Activated T-cell treated with anti-CD3 and anti-CD28 coated beads, Interleukin-2, amount 50 U/mL, for 4 hours (primary cell): Measurements from ENCODE around the gene NOTCH3. TPM values are rescaled to one million over a fixed set of nuclear protein-coding genes. Genes with fewer than 3 reads are reported as not detected.

Source experiments
- ATAC-seq, 2 donors: fragments of 200-7000 bp; cut with Tn5 transposase; one replicate each; pipeline ENCODE4 v1.10.0; 2021
- DNase-seq: peaks from one replicate; pipeline ENCODE4 v3.0.0-alpha.2; 2020
- H3K27me3 Mint-ChIP-seq: one replicate; pipeline ENCODE4 v1.8.0; 2021; ENCODE audit warnings: low read depth, mixed read lengths
- H3K36me3 Mint-ChIP-seq: one replicate; pipeline ENCODE4 v1.8.0; 2022; ENCODE audit warnings: mixed read lengths; ENCODE audit not compliant: insufficient read depth
- H3K4me1 Mint-ChIP-seq: one replicate; pipeline ENCODE4 v1.8.0; 2021; ENCODE audit warnings: low read depth, mixed read lengths
- H3K4me3 Mint-ChIP-seq: one replicate; pipeline ENCODE4 v1.8.0; 2021; ENCODE audit warnings: mild to moderate bottlenecking, moderate library complexity, mixed read lengths
- H3K9me3 Mint-ChIP-seq: one replicate; pipeline ENCODE4 v1.8.0; 2021; ENCODE audit warnings: mixed read lengths
- total RNA-seq, 3 donors: library from RNA; stranded (reverse); gene quantifications; one replicate each; pipeline ENCODE4 v1.2.1, GENCODE V29; 2021

The NOTCH3 gene
- total RNA-seq, 3 donors from 2014 or later, result 0.16 to 0.27 (median 0.18) TPM

GRCh38 chr19:15195371-15196334, 5.1 kb downstream of the NOTCH3 start:
- Mint-ChIP-seq H3K4me3 (no peak overlapping the region), H3K9me3 (no peaks in the 10 kb centered on the region), H3K27me3 (peaks cover 74% of the 10 kb centered on the region), H3K36me3 (no peaks in the 10 kb centered on the region), H3K4me1 (peaks cover 21% of the 10 kb centered on the region)
- DNase-seq (no peak), ATAC-seq (peak; percentile 74 to 75)

GRCh38 chr19:15194938-15195337, 5.9 kb downstream of the NOTCH3 start:
- DNase-seq (no peak), ATAC-seq (no peak)
- Mint-ChIP-seq H3K4me1 (peaks cover 21% of the 10 kb centered on the region), H3K4me3 (no peak overlapping the region), H3K27me3 (peaks cover 72% of the 10 kb centered on the region), H3K9me3 (no peaks in the 10 kb centered on the region), H3K36me3 (no peaks in the 10 kb centered on the region)

- Mint-ChIP-seq H3K4me1 (peaks cover 8% of the 10 kb centered on the region), H3K9me3 (no peaks in the 10 kb centered on the region), H3K36me3 (no peaks in the 10 kb centered on the region), H3K4me3 (no peak overlapping the region), H3K27me3 (peaks cover 52% of the 10 kb centered on the region)
- no peak for ATAC-seq
- no peak for DNase-seq
These were observed 8.8 kb downstream of the NOTCH3 start for GRCh38 chr19:15191982-15192381.

- Mint-ChIP-seq H3K36me3 (no peaks in the 10 kb centered on the region), H3K27me3 (peaks cover 47% of the 10 kb centered on the region), H3K4me3 (no peak overlapping the region), H3K4me1 (peaks cover 6% of the 10 kb centered on the region), H3K9me3 (no peaks in the 10 kb centered on the region)
- ATAC-seq, result no peak
- DNase-seq, result no peak
These were observed 9.3 kb downstream of the NOTCH3 start for GRCh38 chr19:15191514-15191913.

- peaks cover 28% of the 10 kb centered on the region for H3K27me3 Mint-ChIP-seq
- no peak for ATAC-seq
- H3K9me3 Mint-ChIP-seq, result no peaks in the 10 kb centered on the region
- no peak overlapping the region for H3K4me3 Mint-ChIP-seq
- no peaks in the 10 kb centered on the region for H3K36me3 Mint-ChIP-seq
- H3K4me1 Mint-ChIP-seq, result no peaks in the 10 kb centered on the region
- DNase-seq, result no peak
These were observed 11.9 kb downstream of the NOTCH3 start for GRCh38 chr19:15188851-15189250.

GRCh38 chr19:15187026-15188007, 13.5 kb downstream of the NOTCH3 start:
- ATAC-seq (peak; percentile 58 to 59), DNase-seq (no peak)
- Mint-ChIP-seq H3K4me3 (no peak overlapping the region), H3K27me3 (peaks cover 14% of the 10 kb centered on the region), H3K9me3 (no peaks in the 10 kb centered on the region), H3K36me3 (no peaks in the 10 kb centered on the region), H3K4me1 (no peaks in the 10 kb centered on the region)

- H3K9me3 Mint-ChIP-seq, result no peaks in the 10 kb centered on the region
- H3K36me3 Mint-ChIP-seq, result no peaks in the 10 kb centered on the region
- no peaks in the 10 kb centered on the region for H3K4me1 Mint-ChIP-seq
- ATAC-seq, result no peak
- no peak overlapping the region for H3K4me3 Mint-ChIP-seq
- DNase-seq, result no peak
- peaks cover 3% of the 10 kb centered on the region for H3K27me3 Mint-ChIP-seq
These were observed 15.6 kb downstream of the NOTCH3 start for GRCh38 chr19:15185188-15185587.

GRCh38 chr19:15184776-15185175, 16.0 kb downstream of the NOTCH3 start:
- Mint-ChIP-seq H3K36me3 (no peaks in the 10 kb centered on the region), H3K4me3 (no peak overlapping the region), H3K9me3 (no peaks in the 10 kb centered on the region), H3K4me1 (no peaks in the 10 kb centered on the region), H3K27me3 (peaks cover 4% of the 10 kb centered on the region)
- no peak for DNase-seq
- no peak for ATAC-seq

GRCh38 chr19:15181394-15181793, 19.4 kb downstream of the NOTCH3 start:
- H3K4me3 Mint-ChIP-seq, result no peak overlapping the region
- peaks cover 4% of the 10 kb centered on the region for H3K4me1 Mint-ChIP-seq
- no peak for DNase-seq
- H3K27me3 Mint-ChIP-seq, result peaks cover 8% of the 10 kb centered on the region
- H3K9me3 Mint-ChIP-seq, result no peaks in the 10 kb centered on the region
- H3K36me3 Mint-ChIP-seq, result no peaks in the 10 kb centered on the region
- no peak for ATAC-seq

- Mint-ChIP-seq H3K9me3 (no peaks in the 10 kb centered on the region), H3K4me1 (peaks cover 4% of the 10 kb centered on the region), H3K36me3 (no peaks in the 10 kb centered on the region), H3K27me3 (peaks cover 10% of the 10 kb centered on the region), H3K4me3 (no peak overlapping the region)
- DNase-seq (no peak), ATAC-seq (no peak)
These were observed 20.1 kb downstream of the NOTCH3 start for GRCh38 chr19:15180451-15181390.

- H3K27me3 Mint-ChIP-seq, result peaks cover 13% of the 10 kb centered on the region
- DNase-seq (no peak), ATAC-seq (no peak)
- H3K9me3 Mint-ChIP-seq, result no peaks in the 10 kb centered on the region
- peaks cover 4% of the 10 kb centered on the region for H3K4me1 Mint-ChIP-seq
- no peak overlapping the region for H3K4me3 Mint-ChIP-seq
- no peaks in the 10 kb centered on the region for H3K36me3 Mint-ChIP-seq
These were observed 22.0 kb downstream of the NOTCH3 start for GRCh38 chr19:15178629-15179308.

- Mint-ChIP-seq H3K4me1 (peaks cover 4% of the 10 kb centered on the region), H3K9me3 (no peaks in the 10 kb centered on the region), H3K4me3 (peak overlapping the region; percentile 14), H3K27me3 (peaks cover 13% of the 10 kb centered on the region), H3K36me3 (no peaks in the 10 kb centered on the region)
- ATAC-seq (peak; percentile 98 to 99), DNase-seq (peak; percentile 82)
These were observed 23.3 kb downstream of the NOTCH3 start for GRCh38 chr19:15177269-15178116.
